GM12801 (cell line): ENCODE data around the gene LTC4S.

Source experiments
- CTCF ChIP-seq: IDR thresholded peaks from one replicate; pipeline ENCODE4 v1.5.1; 2011; ENCODE audit warnings: control low read depth; ENCODE audit not compliant: insufficient read length; ENCODE audit errors: extremely low read depth

Gene LTC4S, protein sequence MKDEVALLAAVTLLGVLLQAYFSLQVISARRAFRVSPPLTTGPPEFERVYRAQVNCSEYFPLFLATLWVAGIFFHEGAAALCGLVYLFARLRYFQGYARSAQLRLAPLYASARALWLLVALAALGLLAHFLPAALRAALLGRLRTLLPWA

DNA sequence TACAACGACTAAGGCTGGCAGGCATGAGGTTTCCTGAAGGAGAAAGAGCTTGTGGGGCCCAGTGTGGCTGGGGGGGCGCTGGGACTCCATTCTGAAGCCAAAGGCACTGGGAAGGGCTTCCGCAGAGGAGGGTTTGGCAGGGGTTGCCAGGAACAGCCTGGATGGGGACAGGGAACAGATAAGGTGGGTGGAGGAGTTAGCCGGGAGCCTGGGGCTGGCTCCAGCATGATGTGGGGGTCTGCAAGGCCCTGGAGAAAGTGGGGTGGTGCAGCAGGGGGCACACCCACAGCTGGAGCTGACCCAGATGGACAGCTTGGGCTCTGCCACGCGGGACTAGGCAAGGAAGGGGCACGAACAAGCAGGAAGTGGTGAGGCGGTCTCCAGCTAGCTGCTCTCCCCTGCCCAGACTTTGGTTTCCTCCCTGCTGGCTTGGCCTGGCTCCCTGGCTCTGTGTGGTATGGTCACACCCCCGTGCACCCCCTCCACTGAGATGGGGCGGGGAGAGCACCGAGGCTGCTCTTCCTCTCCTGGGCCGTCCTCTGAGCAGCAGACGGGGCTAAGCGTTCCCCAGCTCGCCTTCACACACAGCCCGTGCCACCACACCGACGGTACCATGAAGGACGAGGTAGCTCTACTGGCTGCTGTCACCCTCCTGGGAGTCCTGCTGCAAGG, at the start of gene LTC4S:
LTC4S (plus strand) TSS at position 519 of the 672 bp plus-strand sequence; CDS start at position 614, 95 bp downstream.
- no peak for TF ChIP-seq CTCF

DNA sequence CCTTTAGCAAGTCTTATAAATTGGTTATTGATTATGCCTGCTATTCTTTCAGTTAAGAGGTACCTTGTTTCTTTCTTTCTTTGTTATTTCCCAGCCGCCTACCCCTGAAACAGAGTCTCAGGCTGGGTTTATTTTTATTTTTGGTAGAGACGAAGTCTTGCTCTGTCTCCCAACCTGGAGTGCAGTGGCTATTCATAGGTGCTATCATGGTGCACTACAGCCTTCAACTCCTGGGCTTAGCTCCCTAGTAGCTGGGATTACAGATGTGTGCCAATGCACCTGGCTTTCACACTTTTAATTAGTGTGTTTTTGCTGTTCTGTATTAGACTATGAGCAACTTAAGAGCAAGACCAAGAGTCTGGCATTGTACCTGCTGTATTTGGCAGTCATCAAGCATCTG, 46.9 kb upstream of the LTC4S start:
- no peak for TF ChIP-seq CTCF

DNA sequence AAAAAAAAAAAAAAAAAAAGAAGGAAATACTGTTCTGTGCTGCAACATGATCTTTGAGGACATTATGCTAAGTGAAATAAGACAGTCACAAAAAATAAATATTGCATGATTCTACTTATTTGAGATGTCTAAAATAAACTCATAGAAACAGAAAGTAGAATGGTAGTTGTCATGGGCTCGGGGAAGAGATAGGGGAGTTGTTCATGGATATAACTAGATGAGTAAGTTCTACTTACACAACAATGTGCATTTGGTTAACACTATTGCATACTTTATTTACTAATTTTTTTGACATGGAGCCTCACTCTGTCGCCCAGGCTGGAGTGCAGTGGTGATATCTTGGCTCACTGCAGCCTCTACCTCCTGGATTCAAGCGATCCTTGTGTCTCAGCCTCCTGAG, 46.0 kb upstream of the LTC4S start:
- TF ChIP-seq CTCF, result no peak

DNA sequence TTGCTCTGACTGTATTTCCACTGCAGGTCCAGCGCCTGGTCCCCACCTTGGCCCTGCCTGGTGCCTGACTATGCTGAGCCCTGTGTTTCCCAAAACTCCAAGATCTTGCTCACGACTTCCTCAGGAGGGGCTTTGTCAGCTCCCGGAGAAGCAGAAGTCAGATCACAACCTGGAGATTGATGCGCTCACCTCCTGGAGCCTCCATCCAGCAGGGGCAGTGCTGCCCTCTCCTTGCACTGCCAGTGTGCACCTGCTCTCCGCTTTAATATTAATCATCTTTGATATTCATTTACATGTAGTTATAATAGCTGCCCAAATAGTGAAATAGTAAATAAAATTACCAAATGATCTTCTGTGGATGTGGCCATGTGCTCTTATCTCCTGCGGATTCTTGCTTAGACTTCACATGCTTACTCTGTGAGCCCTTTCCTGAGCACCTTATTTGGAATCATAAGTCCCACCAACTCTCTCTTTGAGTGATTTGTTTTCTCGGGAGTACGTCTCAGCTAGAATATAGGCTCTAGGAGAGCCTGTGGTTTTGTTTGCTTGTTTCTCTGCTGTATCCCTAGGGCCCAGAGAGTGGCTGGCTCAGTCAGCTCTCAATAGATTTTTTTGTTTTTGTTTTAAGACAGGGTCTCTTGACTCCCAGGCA, 43.8 kb upstream of the LTC4S start:
- no peak for TF ChIP-seq CTCF

DNA sequence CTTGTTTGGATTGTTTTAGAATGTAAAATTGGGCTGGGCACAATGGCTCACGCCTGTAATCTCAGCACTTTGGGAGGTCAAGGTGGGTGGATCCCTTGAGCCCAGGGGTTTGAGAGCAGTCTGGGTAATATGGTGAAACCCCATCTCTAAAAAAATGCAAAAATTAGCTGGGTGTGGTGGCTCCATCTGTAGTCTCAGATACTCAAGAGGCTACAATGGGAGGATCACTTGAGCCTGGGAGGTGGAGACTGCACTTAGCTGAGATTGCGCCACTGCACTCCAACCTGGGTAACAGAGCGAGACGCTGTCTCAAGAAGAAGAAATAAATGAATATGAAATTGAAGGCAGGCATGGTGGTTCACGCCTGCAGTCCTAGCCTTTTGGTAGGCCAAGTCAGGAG, 39.8 kb upstream of the LTC4S start:
- no peak for TF ChIP-seq CTCF

- TF ChIP-seq CTCF, result no peak
These were observed 38.8 kb upstream of the LTC4S start for GRCh38 chr5:179755022-179755421.

GRCh38 chr5:179758955-179759354, 34.8 kb upstream of the LTC4S start:
- no peak for TF ChIP-seq CTCF
